Inflammatory macrophage treated with lipopolysaccharide for 4 hours (primary cell): Measurements from ENCODE around the gene TMEM119.
"Not testable (repeated sequence)": the region's sequence is repeated elsewhere in the genome, so short reads cannot be mapped to it uniquely, and the experiment has no call there.

ENCODE experiments used
- DNase-seq: peaks from one replicate; pipeline ENCODE4 v3.0.0-alpha.2; 2020

The TMEM119 gene

DNA sequence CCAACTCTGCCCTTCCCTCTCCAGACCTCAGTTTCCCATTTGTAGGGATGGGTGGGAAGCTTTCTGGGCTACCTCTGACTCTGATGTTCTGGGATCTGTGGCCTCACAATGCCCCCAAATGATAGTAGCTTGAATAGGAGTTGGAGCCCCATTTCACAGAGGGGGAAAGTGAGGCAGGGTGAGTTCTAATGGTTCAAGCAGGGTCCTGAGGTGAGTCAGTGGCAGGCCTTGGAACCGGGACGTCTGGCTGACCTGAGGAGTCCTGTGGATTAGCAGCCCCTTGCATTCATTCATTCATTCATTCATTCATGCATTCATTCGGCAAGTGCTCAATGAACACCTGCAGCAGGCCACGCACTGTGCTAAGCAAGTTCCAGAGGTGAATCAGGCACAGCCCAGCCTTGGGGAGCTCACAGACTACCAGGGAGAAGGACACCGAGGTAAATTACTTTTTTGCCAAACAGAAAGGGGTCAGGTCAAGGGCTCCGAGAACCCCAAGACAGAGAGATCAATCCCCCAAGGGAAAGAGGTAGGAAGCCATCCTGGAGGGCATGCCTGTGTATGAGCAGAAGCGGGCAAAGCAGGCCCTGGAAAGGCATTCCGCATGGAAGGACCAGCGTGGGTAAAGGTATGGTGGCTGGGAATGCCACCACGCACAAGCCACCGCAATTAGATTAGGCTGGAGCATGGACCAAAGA, 818 bp upstream of the TMEM119 start:
- DNase-seq: no peak

DNA sequence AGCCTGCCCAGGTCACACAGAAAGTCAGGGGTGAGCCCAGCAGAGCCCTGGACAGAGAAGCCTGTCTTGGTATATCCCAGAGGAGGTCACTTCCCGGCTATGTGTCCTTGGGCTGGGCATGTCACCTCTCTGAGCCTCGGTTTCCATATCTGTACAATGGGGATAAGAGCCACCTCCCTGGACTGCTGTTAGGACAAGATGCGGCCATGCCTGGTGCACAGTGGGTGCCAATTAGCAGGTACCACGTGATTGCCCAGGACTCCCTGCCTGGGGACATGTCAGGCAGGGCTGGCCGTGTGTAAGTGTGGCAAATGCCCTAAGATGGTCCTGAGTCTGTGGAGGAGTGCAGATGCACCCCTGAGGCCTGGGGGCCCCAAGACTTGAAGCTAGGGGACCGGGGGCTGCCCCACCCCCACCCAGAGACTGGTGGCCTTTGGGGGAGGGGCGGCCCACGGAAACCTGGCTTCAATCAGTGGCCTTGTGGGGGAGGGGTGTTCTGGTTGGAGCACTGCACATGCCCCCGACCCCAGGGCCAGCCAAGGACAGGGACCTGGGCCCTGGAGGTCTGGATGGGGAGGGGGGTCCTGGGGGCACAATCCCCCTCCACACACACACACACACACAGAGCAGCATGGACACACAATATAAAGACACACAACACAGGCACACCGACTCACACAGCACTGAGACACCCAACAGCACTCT, 878 bp downstream of the TMEM119 start:
- no peak for DNase-seq

DNA sequence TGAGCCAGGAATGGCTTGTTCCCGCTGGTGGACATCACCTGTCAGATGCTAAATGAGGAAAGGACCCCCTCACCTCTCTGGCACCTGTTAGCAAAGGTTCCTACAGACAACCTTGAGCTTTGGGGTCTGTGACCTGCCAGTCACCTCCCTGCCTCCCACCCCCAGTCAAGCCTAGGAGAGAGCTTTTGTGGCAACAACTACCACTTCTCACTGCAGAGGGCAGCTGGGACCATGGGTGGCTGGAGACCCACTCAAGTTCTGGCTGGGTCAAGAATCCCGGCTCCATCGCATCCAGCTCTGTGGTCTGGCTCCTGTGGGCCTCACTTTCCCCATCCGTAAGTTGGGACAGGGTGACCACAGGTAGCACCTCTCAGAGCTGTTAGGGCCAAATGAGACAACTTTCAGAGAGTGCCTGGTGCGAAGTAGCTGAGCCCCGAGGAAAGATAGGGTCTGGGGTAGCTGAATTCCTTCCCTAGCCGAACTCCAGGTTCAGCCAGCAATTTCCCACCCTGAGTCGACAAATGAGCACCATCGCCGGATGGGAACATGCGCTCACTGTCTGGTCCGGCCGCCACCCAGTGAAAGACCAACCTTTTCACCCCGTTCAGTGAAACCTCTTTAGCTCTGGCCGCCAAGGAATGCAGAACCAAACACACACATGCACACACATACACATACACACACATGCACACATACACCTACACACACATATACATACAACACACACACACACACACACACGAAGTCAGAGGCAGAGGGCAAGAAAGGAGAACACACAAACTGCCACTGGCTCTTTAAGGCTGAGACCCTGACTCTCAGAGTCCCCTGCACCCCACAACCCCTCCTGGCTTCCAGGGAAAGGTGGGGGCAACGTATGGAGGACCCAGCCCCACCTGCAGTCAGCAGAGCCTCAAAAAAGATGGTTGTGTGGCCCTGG, 1.9 kb downstream of the TMEM119 start:
- no peak for DNase-seq

DNA sequence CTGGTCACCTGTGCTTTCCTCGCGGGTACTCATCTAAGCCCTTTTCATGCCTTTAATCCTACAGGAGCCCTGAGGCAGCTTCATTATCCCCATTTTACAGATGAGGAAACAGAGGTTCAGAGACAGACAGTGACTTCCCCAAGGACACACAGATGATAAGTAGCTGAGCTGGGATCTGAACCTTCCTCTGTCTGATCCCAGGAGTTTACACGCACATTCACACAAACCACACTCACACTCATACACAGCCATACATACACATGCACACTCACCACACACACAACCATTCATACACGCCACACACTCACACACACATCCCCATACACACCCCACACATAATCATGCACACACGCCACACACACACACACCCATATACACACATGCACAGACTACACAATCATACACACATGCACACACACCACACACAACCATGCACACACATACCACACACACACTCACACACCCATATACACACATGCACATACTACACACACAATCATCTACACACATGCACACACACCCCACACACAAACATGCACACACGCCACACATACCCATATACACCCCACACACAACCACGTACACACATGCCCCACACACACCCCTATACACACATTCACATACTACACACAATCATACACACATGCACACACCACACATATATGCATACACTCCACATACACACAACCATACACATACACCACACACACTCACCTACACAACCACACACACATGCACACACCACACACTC, 2.7 kb downstream of the TMEM119 start:
- no peak for DNase-seq

DNA sequence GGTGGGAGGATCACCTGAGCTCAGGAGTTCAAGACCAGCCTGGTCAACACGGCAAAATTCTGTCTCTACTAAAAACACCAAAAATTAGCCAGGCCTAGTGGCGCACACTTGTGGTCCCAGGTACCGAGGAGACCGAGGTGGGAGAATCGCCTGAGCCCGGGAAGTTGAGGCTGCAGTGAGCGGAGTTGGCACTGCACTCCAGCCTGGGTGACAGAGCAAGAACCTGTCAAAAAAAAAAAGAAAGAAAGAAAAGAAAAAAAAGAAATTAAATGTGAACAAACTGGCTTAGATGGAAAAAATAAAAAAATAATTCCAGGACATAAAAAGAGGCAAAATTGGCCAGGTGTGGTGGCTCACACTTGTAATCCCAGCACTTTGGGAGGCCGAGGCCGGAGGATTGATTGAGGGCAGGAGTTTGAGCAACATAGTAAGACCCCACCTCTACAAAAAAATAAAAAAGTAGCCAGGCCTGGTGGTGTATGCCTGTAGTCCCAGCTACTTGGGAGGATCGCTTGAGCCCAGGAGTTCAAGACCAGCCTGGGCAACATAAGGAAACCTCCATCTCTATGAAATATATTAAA, 3.5 kb downstream of the TMEM119 start:
- no peak for DNase-seq

DNA sequence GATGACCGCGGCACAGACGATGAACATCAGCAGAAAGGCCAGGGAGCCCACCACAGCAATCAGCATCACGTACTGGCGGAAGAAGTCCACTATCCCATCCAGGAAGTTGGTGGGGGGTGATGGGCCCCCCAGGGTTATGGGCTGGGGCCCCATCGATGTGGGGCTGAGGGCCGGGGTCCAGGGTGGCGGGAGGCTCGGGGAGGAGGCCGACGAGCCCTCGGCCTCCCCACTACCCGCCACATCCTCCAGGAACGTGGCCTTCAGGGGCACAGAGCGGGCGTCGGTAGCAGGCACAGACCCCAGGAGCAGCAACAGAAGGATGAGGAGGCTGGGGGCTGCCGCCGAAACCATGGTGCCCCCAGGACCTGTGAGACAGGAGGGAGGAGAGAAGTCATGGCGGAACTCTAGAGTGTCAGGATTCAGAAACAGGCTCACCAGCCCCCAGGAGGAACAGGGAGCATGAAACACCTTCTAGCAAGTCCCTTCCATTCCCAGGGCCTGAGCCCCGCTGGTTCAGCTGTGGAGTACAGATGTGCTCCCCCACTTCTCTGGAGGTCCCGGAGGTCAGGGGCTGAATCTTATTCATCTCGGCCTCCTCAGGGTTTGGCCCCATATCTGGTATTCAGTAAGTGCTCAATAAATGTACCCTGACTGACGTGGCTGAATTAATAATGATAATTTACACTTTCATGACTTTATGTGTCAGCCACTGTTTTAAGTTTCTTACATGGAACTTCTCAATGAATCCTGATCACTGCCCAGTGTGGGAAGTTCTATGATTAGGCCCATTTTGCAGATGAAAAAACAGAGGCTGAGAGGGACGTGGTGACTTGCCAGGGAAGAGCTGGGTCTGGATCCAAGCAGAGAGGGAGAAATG, 5.6 kb downstream of the TMEM119 start:
- no peak for DNase-seq

DNA sequence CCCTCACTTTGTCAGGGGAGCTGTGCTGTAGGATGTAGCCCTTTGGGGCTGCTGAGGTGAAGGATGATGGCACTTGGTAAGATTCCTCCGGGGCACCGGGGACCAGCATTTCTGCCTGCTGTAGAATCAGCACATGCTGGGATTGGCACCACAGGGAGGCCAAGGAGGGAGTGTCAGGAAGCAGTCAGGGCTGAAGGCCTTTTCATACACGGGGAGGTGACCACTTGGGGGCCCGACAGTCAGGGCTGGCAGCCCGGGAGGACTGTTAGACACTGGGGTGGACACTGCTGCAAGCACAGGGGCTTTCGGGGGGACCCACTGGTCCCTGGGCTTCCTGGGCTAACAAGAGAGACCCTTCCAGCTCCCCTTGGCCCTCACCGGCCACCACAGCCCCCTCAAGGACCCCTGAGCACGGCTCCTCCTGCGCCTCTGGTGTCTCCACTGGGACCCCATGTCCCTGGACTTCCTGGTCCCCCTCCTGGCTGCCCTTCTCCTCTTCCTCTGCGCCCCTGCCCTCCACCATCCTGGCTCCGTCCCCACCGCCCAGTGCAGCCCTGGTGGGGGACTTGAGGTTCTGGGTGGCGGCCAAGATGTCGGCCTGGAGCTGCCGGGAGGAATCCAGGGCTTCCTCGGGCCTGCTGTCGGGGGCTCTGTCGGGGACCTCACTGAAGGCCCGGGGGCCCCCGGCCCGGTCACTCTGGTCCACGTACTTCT, 6.5 kb downstream of the TMEM119 start:
- DNase-seq: no peak

DNA sequence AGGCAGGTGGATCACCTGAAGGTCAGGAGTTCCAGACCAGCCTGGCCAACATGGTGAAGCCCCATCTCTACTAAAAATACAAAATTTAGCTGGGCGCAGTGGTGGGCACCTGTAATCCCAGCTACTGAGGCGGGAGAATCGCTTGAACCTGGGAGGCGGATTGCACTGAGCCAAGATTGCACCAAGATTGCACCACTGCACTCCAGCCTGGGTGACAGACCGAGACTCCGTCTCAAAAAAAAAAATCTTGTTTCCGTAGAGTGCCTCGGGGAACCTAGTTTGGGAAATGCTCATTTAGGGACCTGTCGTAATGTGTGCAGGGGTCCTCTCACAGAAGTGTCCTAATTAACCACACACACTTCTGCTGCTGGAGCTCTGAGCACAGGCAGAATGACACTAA, 7.4 kb downstream of the TMEM119 start:
- DNase-seq: not testable (repeated sequence)

DNA sequence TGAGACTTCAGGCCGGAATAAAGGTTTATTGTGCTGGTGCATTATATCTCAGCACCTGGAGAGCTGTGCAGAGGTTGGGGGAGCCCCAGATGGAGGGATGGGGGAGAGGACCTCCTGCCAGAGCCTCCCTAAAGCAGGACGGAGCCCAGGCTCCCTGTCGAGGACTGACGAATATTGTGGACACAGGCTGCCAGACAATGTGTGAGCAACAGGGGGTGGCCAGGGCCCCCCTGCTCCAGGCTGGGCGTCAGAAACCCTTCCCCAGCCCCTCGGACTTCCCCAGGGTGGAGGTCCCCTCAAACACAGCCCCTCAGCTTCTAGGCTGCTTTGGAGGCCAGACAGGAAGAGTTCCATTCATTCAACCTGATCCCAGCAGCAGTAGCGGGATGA, 8.0 kb downstream of the TMEM119 start:
- DNase-seq: no peak

DNA sequence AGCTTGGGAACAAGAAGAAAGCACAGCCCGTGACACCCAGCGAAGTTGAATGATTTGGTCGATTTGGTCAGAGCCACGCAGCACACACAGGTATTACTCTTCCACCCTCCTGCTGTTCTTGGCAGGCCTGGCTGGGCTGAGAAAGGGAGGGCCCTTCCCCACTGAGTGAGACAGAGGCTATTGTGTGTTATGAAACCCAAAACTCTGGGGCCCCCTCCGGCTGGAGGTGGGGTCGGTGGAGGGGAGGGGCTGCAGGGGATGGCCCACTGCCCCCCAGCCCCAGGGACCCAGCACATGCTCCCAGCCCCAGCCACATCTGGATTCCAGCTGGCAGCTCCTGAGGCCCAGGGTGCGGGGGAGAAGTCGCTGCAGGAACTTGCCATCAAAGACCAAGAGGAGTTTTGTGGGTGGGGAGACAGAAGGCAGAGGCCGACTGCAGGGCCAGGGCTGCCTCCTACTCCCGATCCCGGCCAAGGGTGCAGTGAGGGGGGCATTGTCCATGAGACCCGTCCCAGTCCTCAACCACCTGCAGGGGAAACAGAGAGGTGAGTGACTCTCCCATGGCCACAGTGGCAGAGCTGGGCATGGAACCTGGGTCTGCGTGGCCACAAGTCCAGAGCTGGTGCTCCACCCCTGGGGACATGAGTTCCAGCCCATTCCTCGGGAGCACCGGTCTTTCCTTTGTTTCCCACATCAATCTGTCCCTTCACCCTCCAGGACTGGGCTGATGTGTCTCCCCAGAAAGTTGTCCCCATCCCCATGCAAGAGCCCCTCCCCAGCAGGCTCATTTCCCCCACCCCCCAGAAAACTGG, 8.7 kb downstream of the TMEM119 start:
- no peak for DNase-seq

DNA sequence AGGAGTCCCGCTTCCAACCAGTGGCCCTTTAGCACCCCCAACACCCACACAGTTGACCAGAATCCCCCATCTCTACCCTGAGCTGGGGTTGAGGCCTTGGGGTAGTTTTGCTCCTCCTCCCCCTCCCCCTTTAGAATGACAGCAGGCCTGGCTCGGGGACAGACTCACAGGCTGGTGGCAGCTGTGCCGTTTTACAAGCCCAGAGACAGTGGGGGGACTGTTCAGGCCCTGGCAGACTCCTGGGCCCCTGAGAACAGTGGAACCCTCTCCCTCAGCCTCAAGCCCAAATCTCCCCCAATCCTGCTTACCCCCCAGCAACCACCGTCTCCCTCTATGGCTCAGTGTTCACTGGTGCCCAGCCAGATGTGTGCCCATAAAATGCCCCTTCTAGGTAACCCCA, 10.1 kb downstream of the TMEM119 start:
- no peak for DNase-seq

DNA sequence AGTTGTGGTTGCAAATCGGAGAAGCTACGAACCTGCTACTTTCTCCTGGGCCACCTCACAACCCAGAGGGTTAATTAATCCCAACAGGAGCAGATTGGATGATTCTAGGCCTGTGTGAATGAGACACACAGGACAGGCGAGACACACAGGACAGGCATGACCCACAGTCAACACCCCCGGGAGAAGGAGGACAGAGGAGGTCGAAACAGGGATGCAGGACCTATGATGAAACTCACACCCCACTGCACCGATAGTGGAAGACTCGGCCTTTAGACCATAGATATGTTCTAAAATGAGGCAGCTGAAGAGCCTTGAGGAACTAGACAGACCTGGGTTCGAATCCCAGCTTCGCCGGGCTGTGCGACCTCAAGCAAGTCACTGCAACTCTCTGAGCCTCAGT, 11.6 kb downstream of the TMEM119 start:
- DNase-seq: no peak

DNA sequence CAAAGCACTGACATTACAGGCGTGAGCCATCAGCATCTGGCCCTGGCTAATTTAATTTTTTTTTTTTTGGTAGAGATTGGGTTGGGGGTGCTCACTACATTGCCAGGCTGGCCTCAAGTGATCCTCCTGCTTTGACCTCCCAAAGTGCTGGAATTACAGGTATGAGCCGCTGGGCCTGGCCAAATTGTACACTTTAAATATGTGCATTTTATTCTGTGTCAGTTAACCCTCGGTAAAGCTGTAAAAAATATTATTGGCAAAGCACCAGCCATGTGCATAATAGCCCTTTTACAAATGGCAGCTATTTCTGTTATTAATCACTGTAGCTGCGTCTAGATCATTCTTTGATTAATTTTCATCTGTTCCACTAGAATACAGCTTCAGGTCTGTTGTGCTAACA, 12.0 kb downstream of the TMEM119 start:
- no peak for DNase-seq

DNA sequence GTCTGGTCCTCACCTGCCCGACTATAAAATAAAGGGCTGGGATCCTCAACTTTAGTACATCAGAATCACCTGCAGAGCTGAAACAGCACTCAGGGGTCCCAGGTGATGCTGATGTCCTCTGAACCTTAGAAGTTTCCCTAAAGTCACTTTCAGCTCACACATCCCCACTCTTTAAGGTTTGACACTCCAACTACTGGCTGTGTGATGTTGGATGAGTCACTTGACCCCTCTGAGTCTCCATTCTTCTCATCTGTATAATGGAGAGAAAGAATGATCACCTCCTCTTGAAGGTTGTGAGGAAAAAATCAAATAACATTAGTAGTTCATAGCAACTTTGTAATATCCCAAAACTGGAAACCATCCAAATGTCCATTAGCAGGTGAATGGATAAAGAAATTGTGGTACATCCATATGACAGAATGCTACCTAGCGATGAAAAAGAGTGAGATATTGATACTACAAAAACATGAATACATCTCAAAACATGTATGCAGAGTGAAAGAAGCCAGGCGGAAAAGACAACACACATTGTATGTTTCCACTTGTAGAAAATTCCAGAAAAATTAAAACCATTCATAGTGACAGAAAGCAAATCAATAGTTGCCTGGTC, 13.3 kb downstream of the TMEM119 start:
- no peak for DNase-seq

DNA sequence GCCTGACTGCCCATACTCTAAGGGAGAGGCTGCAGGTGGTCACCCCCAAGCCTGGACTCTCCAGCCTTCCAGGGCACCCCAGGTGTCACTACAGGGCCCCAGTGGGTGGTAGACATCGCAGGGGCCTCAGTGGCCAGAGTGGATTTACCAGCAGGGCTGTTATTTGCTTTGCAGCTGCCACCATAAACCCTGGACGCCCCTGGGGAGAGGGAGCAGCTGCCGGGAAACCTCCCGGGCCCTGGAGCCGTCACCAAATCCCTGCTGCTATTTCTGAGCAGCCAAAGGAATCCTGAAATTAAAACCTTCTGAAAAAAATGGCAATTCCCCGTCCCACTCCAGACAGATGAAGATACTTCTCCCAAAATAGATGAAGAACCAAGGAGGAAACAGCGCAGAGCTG, 13.9 kb downstream of the TMEM119 start:
- no peak for DNase-seq

DNA sequence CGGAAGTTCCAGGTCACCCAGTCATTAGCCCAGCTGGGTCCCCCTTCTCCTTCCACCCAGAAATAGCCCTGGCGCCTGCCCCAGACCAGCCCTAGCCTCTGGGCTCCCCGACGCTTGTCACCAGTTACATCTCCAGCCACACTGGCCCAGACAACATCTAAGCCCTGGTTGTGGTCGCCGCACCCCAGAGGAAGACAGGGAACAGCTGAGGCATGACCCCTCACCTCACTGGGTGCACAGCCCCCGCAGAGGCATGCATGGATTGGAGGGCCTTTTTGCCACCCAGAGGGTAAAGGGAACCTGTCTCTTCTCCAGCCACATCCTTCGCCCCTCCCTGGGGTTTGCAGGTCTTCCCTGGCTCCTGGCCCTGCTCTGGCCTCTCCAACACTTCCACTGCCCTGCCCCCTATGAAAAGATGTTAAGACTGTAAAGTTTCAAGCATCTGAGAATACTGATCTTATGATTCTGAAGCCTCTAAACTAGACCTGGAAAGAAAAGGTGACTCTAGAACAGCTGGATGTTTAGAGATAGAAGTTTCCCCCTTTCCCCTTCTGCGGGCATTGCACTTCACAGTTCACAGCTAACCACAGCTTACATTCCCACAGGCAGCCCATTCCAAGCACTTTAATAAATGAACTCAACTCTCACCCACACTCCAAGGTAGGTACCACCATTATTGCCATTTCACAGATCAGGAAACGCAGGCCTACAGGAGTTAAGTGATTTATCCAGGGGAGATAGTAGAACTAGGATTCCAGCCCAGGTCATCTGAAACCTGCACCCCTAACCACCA, 14.7 kb downstream of the TMEM119 start:
- no peak for DNase-seq

DNA sequence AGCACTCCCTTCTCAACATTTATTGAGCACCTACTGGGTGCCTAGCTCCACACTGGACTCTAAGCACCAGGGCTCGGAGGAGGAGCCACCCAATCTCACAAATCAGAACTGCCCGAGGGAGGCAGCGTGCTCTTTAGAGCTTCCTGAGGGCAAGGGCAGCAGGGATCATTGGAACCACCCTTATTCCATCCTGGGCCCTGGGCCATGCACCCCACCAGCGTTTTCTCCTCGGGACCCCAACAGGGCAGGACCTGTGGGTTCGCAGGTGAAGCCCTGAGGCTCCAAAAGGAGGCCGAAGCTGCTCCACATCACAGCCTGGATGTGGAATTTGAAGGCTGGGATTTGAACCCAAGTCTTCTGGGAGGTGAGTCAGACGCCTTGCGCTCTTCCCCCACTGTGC, 15.4 kb downstream of the TMEM119 start:
- DNase-seq: no peak
